Endothelial cell of umbilical vein (primary cell): Measurements from ENCODE around the gene APOB. TPM values are rescaled to one million over a fixed set of nuclear protein-coding genes. Genes with fewer than 3 reads are reported as not detected.

Source experiments
- BruUV-seq: library from RNA; stranded (reverse); fragments of 400-500 nt; replicated peaks from 2 replicates; lab custom pipeline; 2021; lab: Mats Ljungman, UMichigan
- CTCF ChIA-PET: fragments of 300-600, 350-600 bp; sonication (Branson Sonifier 250); formaldehyde crosslinking; loops from one replicate; lab custom pipeline; 2021; ENCODE audit warnings: antibody characterized with exemption, inconsistent platforms; lab: Charles Lee
- POLR2A ChIA-PET: fragments of 300-600, 350-600 bp; sonication (Branson Sonifier 250); formaldehyde crosslinking; loops from one replicate; lab custom pipeline; 2021; ENCODE audit warnings: antibody characterized with exemption, inconsistent platforms; lab: Charles Lee
- DNase-seq: peaks from one replicate; pipeline ENCODE4 v3.0.0-alpha.2; 2011; ENCODE audit warnings: low read depth, low spot score
- FAIRE-seq: peaks from 2 replicates; lab custom pipeline; 2011; peaks lifted over from hg19 to GRCh38; lab: Jason Lieb, UNC
- H2AFZ ChIP-seq: 2 replicates; pipeline ENCODE4 v1.6.0; 2012; ENCODE audit warnings: low read depth, low read length, control low read depth, inconsistent platforms
- H3K27ac ChIP-seq: 2 replicates; pipeline ENCODE4 v1.5.1; 2011; ENCODE audit warnings: low read depth, mild to moderate bottlenecking, control low read depth, low read length, moderate library complexity; ENCODE audit not compliant: insufficient read depth
- H3K27me3 ChIP-seq, 2 experiments: 2 replicates each; pipeline versions ENCODE4 v1.6.0 to v1.6.1; 2011; ENCODE audit warnings: low read length in 2 of 2, mixed read lengths in 1 of 2; ENCODE audit not compliant: control insufficient read depth in 2 of 2, insufficient read depth in 2 of 2
- H3K36me3 ChIP-seq, 2 experiments: 2 replicates in 1 of 2; 3 replicates in 1 of 2; pipeline ENCODE4 v1.5.1; 2011; ENCODE audit warnings: low read length in 2 of 2, mild to moderate bottlenecking in 1 of 2, moderate library complexity in 1 of 2; ENCODE audit not compliant: control insufficient read depth in 2 of 2, insufficient read depth in 2 of 2; ENCODE audit errors: extremely low read depth in 1 of 2
- H3K4me1 ChIP-seq: 3 replicates; pipeline ENCODE4 v1.5.1; 2011; ENCODE audit warnings: mild to moderate bottlenecking, low read length; ENCODE audit not compliant: control insufficient read depth, insufficient read depth; ENCODE audit errors: extremely low read depth
- H3K4me2 ChIP-seq: 2 replicates; pipeline ENCODE4 v1.6.1; 2011; ENCODE audit warnings: low read length, control low read depth, mixed read lengths; ENCODE audit not compliant: insufficient read depth
- H3K4me3 ChIP-seq, 3 experiments: fragments of 200-600 bp in 1 of 3; sonication (generic), shearing (Covaris generic) in 1 of 3; replicated peaks in 1 of 3; 2 replicates each; pipeline ENCODE4 v1.5.1; 2011 to 2016; ENCODE audit warnings: control low read depth in 3 of 3, low read length in 3 of 3, mild to moderate bottlenecking in 2 of 3, inconsistent platforms in 1 of 3, low read depth in 1 of 3, moderate library complexity in 1 of 3; ENCODE audit not compliant: insufficient read depth in 1 of 3
- H3K79me2 ChIP-seq: 2 replicates; pipeline ENCODE4 v1.6.0; 2012; ENCODE audit warnings: low read length, inconsistent platforms; ENCODE audit not compliant: control insufficient read depth, insufficient read depth
- H3K9ac ChIP-seq: replicated peaks from 2 replicates; pipeline ENCODE3; 2011; ENCODE audit warnings: low read length, control low read depth; ENCODE audit not compliant: insufficient read depth; ENCODE audit errors: extremely low read depth
- H3K9me1 ChIP-seq: replicated peaks from 3 replicates; pipeline ENCODE4 v1.6.0; 2011; ENCODE audit warnings: mild to moderate bottlenecking, low read length; ENCODE audit not compliant: control insufficient read depth, insufficient read depth; ENCODE audit errors: extremely low read depth
- H3K9me3 ChIP-seq: replicated peaks from 2 replicates; pipeline ENCODE4 v1.5.1; 2012; ENCODE audit warnings: low read length, inconsistent platforms; ENCODE audit not compliant: control insufficient read depth, insufficient read depth
- H4K20me1 ChIP-seq: replicated peaks from 2 replicates; pipeline ENCODE3; 2011; ENCODE audit warnings: mild to moderate bottlenecking, low read length; ENCODE audit not compliant: control insufficient read depth, insufficient read depth; ENCODE audit errors: extremely low read depth
- CTCF ChIP-seq, 2 donors: IDR thresholded peaks; 1 replicate in 1 of 2; 2 replicates in 1 of 2; pipeline ENCODE4 v1.5.1; 2011; ENCODE audit warnings: low read length in 2 of 2, mild to moderate bottlenecking in 2 of 2, moderate library complexity in 2 of 2, control low read depth in 1 of 2, inconsistent platforms in 1 of 2, low read depth in 1 of 2; ENCODE audit not compliant: insufficient read depth in 1 of 2; ENCODE audit errors: extremely low read depth in 1 of 2
- EZH2 ChIP-seq: IDR thresholded peaks from 2 replicates; pipeline ENCODE4 v1.6.1; 2012; ENCODE audit warnings: borderline replicate concordance, low read depth, mild to moderate bottlenecking, moderate library complexity, low read length, inconsistent platforms; ENCODE audit not compliant: severe bottlenecking
- FOS ChIP-seq: IDR thresholded peaks from 2 replicates; pipeline ENCODE4 v1.6.1; 2011; ENCODE audit warnings: mild to moderate bottlenecking, low read length, moderate library complexity, borderline replicate concordance; ENCODE audit not compliant: insufficient read depth
- GATA2 ChIP-seq: IDR thresholded peaks from 2 replicates; pipeline ENCODE4 v1.7.0; 2011; ENCODE audit warnings: low read depth, mild to moderate bottlenecking, moderate library complexity, mixed read lengths, low read length; ENCODE audit not compliant: insufficient read length, insufficient read depth
- JUN ChIP-seq: IDR thresholded peaks from 2 replicates; pipeline ENCODE4 v1.6.1; 2011; ENCODE audit warnings: borderline replicate concordance, low read depth; ENCODE audit not compliant: insufficient read length, insufficient read depth
- MAX ChIP-seq: IDR thresholded peaks from 2 replicates; pipeline ENCODE4 v1.6.1; 2011; ENCODE audit not compliant: insufficient read depth, insufficient read length
- MYC ChIP-seq: IDR thresholded peaks from one replicate; pipeline ENCODE4 v1.6.1; 2011; ENCODE audit warnings: mild to moderate bottlenecking, low read depth, low read length
- POLR2A ChIP-seq: IDR thresholded peaks from 2 replicates; pipeline ENCODE4 v1.6.1; 2012; ENCODE audit warnings: low read depth, mild to moderate bottlenecking, control low read depth, low read length
- POLR2AphosphoS5 ChIP-seq: IDR thresholded peaks from 2 replicates; pipeline ENCODE4 v1.6.1; 2012; ENCODE audit warnings: low read depth, mild to moderate bottlenecking, control low read depth, low read length, moderate library complexity; ENCODE audit not compliant: insufficient read depth
- dilution Hi-C: fragments of 300-500 bp; cut with MboI; formaldehyde crosslinking; loops from one replicate; pipeline ENCODE4 v1.15.0; 2019; ENCODE audit warnings: low sequenced_read_pairs; ENCODE audit not compliant: extremely low pct_ligation_motif_present
- intact Hi-C: fragments of 100-400 bp; cut with micrococcal nuclease; formaldehyde crosslinking; loops from one replicate; pipeline ENCODE4 v1.10.0; 2022
- polyA plus RNA-seq, 4 experiments: library from polyadenylated mRNA; depleted of rRNA in 3 of 4; stranded (reverse) in 3 of 4; unstranded in 1 of 4; fragments of >200 nt; gene quantifications; 2 replicates each; pipeline versions ENCODE4 v1.2.1 to v1.2.3, GENCODE V29; 2011 to 2012; ENCODE audit warnings: missing spikeins in 1 of 4
- total RNA-seq: library from RNA; stranded (reverse); gene quantifications from 2 replicates; pipeline ENCODE4 v1.2.3, GENCODE V29; 2021

Gene APOB
- total and polyA plus RNA-seq, 2 donors (not counting 3 experiments of a cell fraction or from before 2014, with no cell fraction given), result 0.07 to 0.09 TPM

GRCh38 chr2:21069746-21070340 is 26.0 kb upstream of the APOB start:
- no peaks in the 10 kb centered on the region for H3K36me3 ChIP-seq
- H3K4me2 ChIP-seq, result no peak overlapping the region
- H3K9ac ChIP-seq, result no peak overlapping the region
- no peak overlapping the region for H3K27ac ChIP-seq
- dilution Hi-C loops, result no loop called here
- H3K9me3 ChIP-seq, result no peaks in the 10 kb centered on the region
- ChIA-PET POLR2A (no interaction called here), CTCF (interaction anchor here (0.8 to 1.6 kb wide), 4 partner anchors 9 to 48 kb away, joined by 3 to 6 read pairs (median 4); no protein-coding TSS in a partner anchor)
- H2AFZ ChIP-seq, result no peak overlapping the region
- BruUV-seq, result no TSS peak
- H3K79me2 ChIP-seq, result no peaks in the 10 kb centered on the region
- no peak for DNase-seq
- H3K27me3 ChIP-seq, result no peaks in the 10 kb centered on the region
- H3K4me3 ChIP-seq, result no peak overlapping the region
- intact Hi-C loops, result loop anchor here (1.0 to 2.0 kb wide), 3 partner anchors 26 to 49 kb away; partner anchors contain the start of gene APOB
- no peaks in the 10 kb centered on the region for H4K20me1 ChIP-seq
- peaks cover 14% of the 10 kb centered on the region for H3K4me1 ChIP-seq
- no peaks in the 10 kb centered on the region for H3K9me1 ChIP-seq
- FAIRE-seq, result no peak
- TF ChIP-seq GATA2 (no peak), POLR2AphosphoS5 (no peak), MAX (no peak), CTCF (IDR thresholded peaks at IDR 0.05; ENCODE audit: extremely low read depth in 1 of 2, insufficient read depth in 1 of 2, low read depth in 1 of 2, low read length in 2 of 2) (no peak), MYC (no peak), POLR2A (no peak), JUN (no peak), EZH2 (no peak), FOS (no peak)
